GM10266 (cell line): ENCODE results near the gene AOC3.

Experiments
- DNase-seq: peaks from one replicate; pipeline ENCODE4 v3.0.0; 2012; ENCODE audit errors: extremely low spot score
- TF ChIP-seq, protein P1 (sequence below): IDR thresholded peaks from 2 replicates; pipeline ENCODE4 v1.5.1; 2012; ENCODE audit warnings: mild to moderate bottlenecking, low read depth; ENCODE audit not compliant: control insufficient read depth, insufficient read depth; ENCODE audit errors: missing control alignments

AOC3 gene

DNA sequence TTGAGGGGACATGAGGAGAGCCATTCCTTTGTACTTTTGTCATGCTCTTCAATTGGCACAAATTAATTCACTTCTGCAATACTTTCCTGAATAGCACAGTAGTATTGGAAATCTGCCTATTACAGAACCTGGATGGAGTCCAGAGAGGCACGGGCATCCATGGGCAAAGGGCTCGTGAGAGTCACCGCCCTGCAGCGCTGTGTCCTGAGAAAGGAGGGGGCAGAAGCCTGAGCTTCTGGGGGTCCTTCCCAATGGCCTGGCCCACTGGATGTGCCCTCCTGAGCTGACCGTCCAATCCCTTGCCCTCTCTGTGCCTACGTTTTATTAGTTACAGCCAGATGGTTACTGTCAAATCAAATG lies 53.1 kb downstream of the AOC3 start:
- DNase-seq: no peak
- TF ChIP-seq, protein P1, sequence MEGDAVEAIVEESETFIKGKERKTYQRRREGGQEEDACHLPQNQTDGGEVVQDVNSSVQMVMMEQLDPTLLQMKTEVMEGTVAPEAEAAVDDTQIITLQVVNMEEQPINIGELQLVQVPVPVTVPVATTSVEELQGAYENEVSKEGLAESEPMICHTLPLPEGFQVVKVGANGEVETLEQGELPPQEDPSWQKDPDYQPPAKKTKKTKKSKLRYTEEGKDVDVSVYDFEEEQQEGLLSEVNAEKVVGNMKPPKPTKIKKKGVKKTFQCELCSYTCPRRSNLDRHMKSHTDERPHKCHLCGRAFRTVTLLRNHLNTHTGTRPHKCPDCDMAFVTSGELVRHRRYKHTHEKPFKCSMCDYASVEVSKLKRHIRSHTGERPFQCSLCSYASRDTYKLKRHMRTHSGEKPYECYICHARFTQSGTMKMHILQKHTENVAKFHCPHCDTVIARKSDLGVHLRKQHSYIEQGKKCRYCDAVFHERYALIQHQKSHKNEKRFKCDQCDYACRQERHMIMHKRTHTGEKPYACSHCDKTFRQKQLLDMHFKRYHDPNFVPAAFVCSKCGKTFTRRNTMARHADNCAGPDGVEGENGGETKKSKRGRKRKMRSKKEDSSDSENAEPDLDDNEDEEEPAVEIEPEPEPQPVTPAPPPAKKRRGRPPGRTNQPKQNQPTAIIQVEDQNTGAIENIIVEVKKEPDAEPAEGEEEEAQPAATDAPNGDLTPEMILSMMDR: no peak

DNA sequence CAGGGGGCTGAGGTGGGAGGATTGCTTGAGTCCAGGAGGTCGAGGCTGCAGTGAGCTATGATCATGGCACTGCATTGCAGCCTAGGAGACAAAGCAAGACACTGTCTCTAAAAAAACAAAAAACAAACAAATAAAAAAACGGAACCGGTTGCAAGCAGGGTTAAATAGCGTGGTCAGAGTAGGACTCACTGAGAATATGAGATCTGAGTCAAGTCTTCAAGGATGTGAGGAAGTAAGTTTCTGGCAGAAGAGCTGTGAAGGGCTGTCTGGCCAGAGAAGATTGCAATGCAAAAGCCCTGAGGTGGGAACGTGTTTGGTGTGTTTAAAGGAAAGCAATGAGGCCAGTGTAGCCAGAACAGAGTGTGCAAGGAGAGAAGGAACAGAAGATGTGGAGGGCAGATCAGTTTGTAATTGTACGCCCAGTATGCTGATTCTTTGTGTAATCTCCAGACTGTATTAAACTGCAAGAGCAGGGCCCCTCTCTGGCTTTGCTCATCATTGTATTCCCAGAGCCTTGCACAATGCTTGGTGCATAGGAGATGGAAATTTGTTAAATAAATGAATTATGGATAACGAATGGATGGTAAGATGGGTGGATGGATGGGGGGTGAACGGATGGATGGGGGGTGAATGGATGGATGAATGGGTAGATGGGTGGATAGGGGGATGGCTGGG lies 55.9 kb downstream of the AOC3 start:
- TF ChIP-seq, protein P1: no peak
- no peak for DNase-seq
